OCI-LY7 (cell line): Measurements from ENCODE around the gene RIT2.

Experiments
- EZH2phosphoT487 ChIP-seq: fragments of 200-600 bp; sonication (generic); IDR thresholded peaks from 2 replicates; pipeline ENCODE4 v1.6.1; 2018; ENCODE audit warnings: low read depth, borderline replicate concordance, mild to moderate bottlenecking, mixed run types, antibody characterized with exemption, low read length, moderate library complexity, mixed read lengths
- TF ChIP-seq, protein P1 (sequence below): fragments of 200-600 bp; sonication (generic); conservative IDR thresholded peaks from 2 replicates; pipeline ENCODE4 v1.5.1; 2014; ENCODE audit warnings: mild to moderate bottlenecking, antibody characterized with exemption, low read length, moderate library complexity, mixed read lengths

- TF ChIP-seq, protein P1, sequence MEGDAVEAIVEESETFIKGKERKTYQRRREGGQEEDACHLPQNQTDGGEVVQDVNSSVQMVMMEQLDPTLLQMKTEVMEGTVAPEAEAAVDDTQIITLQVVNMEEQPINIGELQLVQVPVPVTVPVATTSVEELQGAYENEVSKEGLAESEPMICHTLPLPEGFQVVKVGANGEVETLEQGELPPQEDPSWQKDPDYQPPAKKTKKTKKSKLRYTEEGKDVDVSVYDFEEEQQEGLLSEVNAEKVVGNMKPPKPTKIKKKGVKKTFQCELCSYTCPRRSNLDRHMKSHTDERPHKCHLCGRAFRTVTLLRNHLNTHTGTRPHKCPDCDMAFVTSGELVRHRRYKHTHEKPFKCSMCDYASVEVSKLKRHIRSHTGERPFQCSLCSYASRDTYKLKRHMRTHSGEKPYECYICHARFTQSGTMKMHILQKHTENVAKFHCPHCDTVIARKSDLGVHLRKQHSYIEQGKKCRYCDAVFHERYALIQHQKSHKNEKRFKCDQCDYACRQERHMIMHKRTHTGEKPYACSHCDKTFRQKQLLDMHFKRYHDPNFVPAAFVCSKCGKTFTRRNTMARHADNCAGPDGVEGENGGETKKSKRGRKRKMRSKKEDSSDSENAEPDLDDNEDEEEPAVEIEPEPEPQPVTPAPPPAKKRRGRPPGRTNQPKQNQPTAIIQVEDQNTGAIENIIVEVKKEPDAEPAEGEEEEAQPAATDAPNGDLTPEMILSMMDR: no peak
- TF ChIP-seq EZH2phosphoT487: no peak
These were observed 10.0 kb upstream of the RIT2 start for GRCh38 chr18:43125471-43125870.
